Spinal cord (tissue), 10 donors: ENCODE data around the gene CAMK2G. TPM values are rescaled to one million over a fixed set of nuclear protein-coding genes. Genes with fewer than 3 reads are reported as not detected.

ENCODE experiments used
- DNase-seq, 6 donors: peaks; one replicate each; pipeline versions ENCODE4 v3.0.0 to v3.0.0-alpha.2; 2013 to 2015; ENCODE audit warnings: low spot score in 6 of 6, low read depth in 4 of 6
- H3K27ac ChIP-seq: one replicate; pipeline ENCODE4 v1.5.1; 2013; ENCODE audit warnings: low read depth, low read length, control low read depth
- H3K27me3 ChIP-seq: one replicate; pipeline ENCODE4 v1.6.1; 2013; ENCODE audit warnings: low read length; ENCODE audit not compliant: control insufficient read depth, insufficient read depth
- H3K36me3 ChIP-seq: one replicate; pipeline ENCODE4 v1.6.1; 2013; ENCODE audit warnings: low read length; ENCODE audit not compliant: control insufficient read depth, insufficient read depth
- H3K4me1 ChIP-seq: one replicate; pipeline ENCODE4 v1.6.1; 2013; ENCODE audit warnings: low read length; ENCODE audit not compliant: control insufficient read depth, insufficient read depth
- H3K4me3 ChIP-seq: one replicate; pipeline ENCODE4 v1.5.1; 2013; ENCODE audit warnings: low read depth, low read length, control low read depth
- H3K9me3 ChIP-seq: one replicate; pipeline ENCODE4 v1.6.1; 2013; ENCODE audit warnings: low read length; ENCODE audit not compliant: control insufficient read depth, insufficient read depth
- WGBS: methylation state at CpG from one replicate; pipeline ENCODE4 v1.1.5; 2013; ENCODE audit warnings: missing lambda C conversion rate; ENCODE audit not compliant: insufficient coverage; 5-methylcytosine and 5-hydroxymethylcytosine counted together
- polyA plus RNA-seq, 2 donors: library from polyadenylated mRNA; unstranded; fragments of 120-200 nt; gene quantifications; one replicate each; pipeline ENCODE4 v1.2.1, GENCODE V29; 2013; ENCODE audit not compliant: insufficient read length in 2 of 2
- total RNA-seq, 2 donors: library from RNA; depleted of rRNA in 1 of 2; stranded (reverse); fragments of 120-200 nt in 1 of 2; fragments of >200 nt in 1 of 2; gene quantifications; one replicate each; pipeline versions ENCODE4 v1.2.3 to v1.2.4, GENCODE V29; 2013 to 2014
- donor health status: healthy.

Gene CAMK2G
- total and polyA plus RNA-seq, 4 donors: 49.8 to 147 (median 113) TPM

- Histone ChIP-seq H3K4me3 (peak within 1 kb of the TSS; percentile 85), H3K4me1 (peaks cover 34% of the 10 kb centered on the region), H3K36me3 (peaks cover 22% of the 10 kb centered on the region), H3K27me3 (no peaks in the 10 kb centered on the region), H3K27ac (peak within 1 kb of the TSS; percentile 77), H3K9me3 (no peaks in the 10 kb centered on the region)
- DNase-seq: peak; percentile 93 to 99 (median 96)
- WGBS: 0% methylated on average over 30 of the region's 36 CpGs
Observed at GRCh38 chr10:73785211-73785720, 89.1 kb downstream of the CAMK2G start, which contains the start of gene ZSWIM8. Gene ZSWIM8, plus strand, starts transcription at chr10:73785606. Its CDS starts 273 bp downstream, at chr10:73785879.

DNA sequence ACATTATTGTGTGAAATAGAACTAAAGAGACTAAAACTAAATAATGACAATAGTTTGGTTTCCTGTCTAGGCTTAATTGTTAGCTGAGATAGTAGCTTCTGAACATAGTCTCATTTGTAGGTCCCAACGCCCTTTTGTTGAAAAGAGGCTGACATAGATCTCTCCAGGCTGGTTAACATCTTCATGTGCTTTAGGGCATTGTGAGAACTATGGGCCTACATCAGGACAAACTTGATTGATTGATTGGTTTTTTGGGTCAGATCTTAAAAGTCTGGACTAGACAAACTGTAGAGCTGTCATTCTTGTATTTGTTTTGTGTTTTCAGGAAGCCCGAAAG lies 91.6 kb downstream of the CAMK2G start:
- no peaks in the 10 kb centered on the region for H3K27me3 ChIP-seq
- H3K36me3 ChIP-seq: peaks cover 23% of the 10 kb centered on the region
- H3K4me1 ChIP-seq: peaks cover 30% of the 10 kb centered on the region
- peak overlapping the region; percentile 96 for H3K4me3 ChIP-seq
- no peaks in the 10 kb centered on the region for H3K9me3 ChIP-seq
- H3K27ac ChIP-seq: peak overlapping the region; percentile 95
- DNase-seq: no peak
- 8% methylated on average over 1 of the region's 2 CpGs for WGBS

GRCh38 chr10:73781879-73782748 lies 92.2 kb downstream of the CAMK2G start, which contains the start of gene CHCHD1:
Gene CHCHD1, plus strand, starts transcription at chr10:73782048. Its CDS starts 28 bp downstream, at chr10:73782076.
- WGBS: 0% methylated on average over 55 of the region's 57 CpGs

GRCh38 chr10:73781548-73781878 lies 92.8 kb downstream of the CAMK2G start:
- Histone ChIP-seq H3K27me3 (no peaks in the 10 kb centered on the region), H3K27ac (peak overlapping the region; percentile 95), H3K36me3 (peaks cover 31% of the 10 kb centered on the region), H3K9me3 (no peaks in the 10 kb centered on the region), H3K4me1 (peaks cover 19% of the 10 kb centered on the region), H3K4me3 (peak overlapping the region; percentile 96)
- WGBS: 4% methylated on average over 11 of the region's 14 CpGs
- no peak for DNase-seq

More at GRCh38 chr10:73781879-73782748, 92.2 kb downstream of the CAMK2G start, which contains the start of gene CHCHD1:
- no peaks in the 10 kb centered on the region for H3K27me3 ChIP-seq
- peak; percentile 77 to 97 (median 86) for DNase-seq
- peak within 1 kb of the TSS; percentile 95 for H3K27ac ChIP-seq
- peak within 1 kb of the TSS; percentile 96 for H3K4me3 ChIP-seq
- peaks cover 25% of the 10 kb centered on the region for H3K4me1 ChIP-seq
- H3K9me3 ChIP-seq: no peaks in the 10 kb centered on the region
- H3K36me3 ChIP-seq: peaks cover 27% of the 10 kb centered on the region

DNA sequence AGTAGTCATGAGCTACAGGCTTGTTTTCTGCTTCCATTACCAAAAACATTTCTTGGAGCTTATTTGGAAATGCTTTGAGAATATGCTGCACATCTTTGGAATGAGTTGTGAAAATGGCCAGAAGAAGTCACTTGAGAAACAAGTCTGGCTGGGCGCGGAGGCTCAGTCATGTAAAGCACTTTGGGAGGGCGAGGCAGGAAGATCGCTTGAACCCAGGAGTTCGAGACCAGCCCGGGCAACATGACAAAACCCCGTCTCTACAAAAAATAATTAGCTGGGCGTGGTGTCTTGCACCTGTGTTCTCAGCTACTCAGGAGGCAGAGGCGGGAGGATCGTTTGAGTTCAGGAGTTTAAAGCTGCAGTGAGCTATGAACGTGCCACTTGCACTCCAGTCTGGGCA lies 93.4 kb downstream of the CAMK2G start:
- Histone ChIP-seq H3K27ac (no peak overlapping the region), H3K27me3 (no peaks in the 10 kb centered on the region), H3K9me3 (no peaks in the 10 kb centered on the region), H3K4me1 (peaks cover 14% of the 10 kb centered on the region), H3K36me3 (peaks cover 33% of the 10 kb centered on the region), H3K4me3 (peak overlapping the region; percentile 96)
- no peak for DNase-seq
- WGBS: 42% methylated on average over 8 of the region's 11 CpGs

DNA sequence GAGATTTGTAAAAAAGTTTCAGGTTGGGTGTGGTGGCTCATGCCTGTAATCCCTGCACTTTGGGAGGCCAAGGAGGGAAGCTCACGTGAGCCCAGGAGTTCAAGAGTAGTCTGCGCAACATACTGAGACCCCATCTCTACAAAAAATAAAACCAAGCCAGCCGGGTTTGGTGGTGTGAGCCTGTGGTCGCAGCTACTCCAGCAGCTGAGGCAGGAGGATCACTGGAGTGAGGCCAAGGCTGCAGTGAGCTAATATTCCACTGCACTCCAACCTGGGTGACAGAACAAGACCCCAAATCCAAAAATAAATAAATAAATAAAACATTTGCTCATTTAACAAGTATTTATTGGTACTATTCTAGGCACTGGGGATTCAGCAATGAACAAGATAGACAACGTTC lies 94.1 kb downstream of the CAMK2G start:
- H3K27me3 ChIP-seq: no peaks in the 10 kb centered on the region
- no CpG with 5 or more reads among the region's 5 CpGs for WGBS
- DNase-seq: no peak
- H3K4me3 ChIP-seq: no peak overlapping the region
- no peak overlapping the region for H3K27ac ChIP-seq
- no peaks in the 10 kb centered on the region for H3K9me3 ChIP-seq
- H3K4me1 ChIP-seq: peaks cover 12% of the 10 kb centered on the region
- peaks cover 33% of the 10 kb centered on the region for H3K36me3 ChIP-seq

DNA sequence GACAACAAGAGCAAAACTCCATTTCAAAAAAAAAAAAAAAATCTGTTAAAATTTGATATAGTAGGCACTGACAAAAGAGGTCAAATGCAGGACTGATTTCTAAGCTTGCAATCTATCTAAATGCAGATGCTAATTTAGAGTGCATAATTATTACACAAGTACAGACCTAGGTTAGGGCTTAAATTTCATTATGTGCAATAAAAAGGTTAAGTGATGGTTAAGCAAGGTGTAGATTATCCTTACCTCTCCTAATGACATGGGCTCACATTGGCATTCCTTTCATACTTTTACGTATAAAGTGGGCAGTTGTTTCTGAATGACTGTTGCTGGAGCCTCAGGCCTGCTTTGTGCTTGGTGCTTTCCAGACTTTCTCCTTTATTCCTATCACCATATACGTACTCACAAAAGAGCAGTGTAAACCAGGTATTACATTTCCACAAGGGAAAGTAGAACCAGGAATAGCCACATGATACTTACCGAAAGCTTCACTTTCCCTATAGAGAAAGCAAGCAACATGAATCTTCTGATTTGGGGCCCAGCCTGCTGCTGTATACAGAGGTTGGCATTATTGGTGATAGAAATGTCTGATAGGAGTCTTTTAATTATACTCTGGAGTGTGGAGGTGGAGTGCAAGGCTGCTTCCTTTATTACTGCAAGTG lies 94.7 kb downstream of the CAMK2G start:
- no peaks in the 10 kb centered on the region for H3K9me3 ChIP-seq
- H3K36me3 ChIP-seq: peaks cover 37% of the 10 kb centered on the region
- no peak overlapping the region for H3K4me3 ChIP-seq
- 80% methylated on average over 1 of the region's 3 CpGs for WGBS
- H3K4me1 ChIP-seq: peaks cover 16% of the 10 kb centered on the region
- H3K27me3 ChIP-seq: no peaks in the 10 kb centered on the region
- no peak overlapping the region for H3K27ac ChIP-seq
- DNase-seq: no peak

DNA sequence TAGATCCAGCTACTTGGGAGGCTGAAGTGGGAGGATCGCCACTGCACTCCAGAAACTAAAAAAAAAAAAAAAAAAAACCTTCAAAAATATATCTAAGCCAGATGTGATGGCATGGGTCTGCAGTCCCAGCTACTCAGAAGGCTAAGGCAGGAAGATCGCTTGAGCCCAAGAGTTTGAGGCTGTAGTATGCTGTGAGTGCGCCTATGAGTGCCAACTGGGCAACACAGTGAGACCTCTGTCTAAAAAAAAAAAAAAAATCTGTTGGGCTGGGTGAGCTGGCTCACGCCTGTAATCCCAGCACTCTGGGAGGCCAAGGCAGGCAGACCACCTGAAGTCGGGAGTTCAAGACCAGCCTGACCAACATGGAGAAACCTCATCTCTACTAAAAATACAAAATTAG lies 95.3 kb downstream of the CAMK2G start:
- 100% methylated on average over 2 of the region's 5 CpGs for WGBS
- H3K4me1 ChIP-seq: peaks cover 19% of the 10 kb centered on the region
- peaks cover 42% of the 10 kb centered on the region for H3K36me3 ChIP-seq

DNA sequence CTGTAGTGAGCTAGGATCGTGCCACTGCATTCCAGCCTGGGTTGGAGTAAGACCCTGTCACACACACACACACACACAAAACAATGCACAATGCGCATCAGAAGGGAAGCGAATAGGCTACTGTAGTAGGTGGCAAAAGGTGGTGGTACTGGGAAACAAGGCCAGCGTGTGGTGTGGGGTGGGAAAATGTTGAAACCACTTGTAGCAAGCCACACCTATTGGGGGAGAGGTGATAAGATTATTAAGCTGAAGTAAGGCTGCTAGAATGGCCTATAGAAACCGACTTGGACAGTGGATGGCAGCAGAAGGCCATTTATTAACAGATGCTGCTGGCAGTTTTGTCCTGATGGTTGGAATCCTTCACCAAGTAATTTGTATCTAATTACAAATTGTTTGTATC lies 99.7 kb downstream of the CAMK2G start:
- Histone ChIP-seq H3K27me3 (no peaks in the 10 kb centered on the region), H3K27ac (no peak overlapping the region), H3K4me1 (peaks cover 25% of the 10 kb centered on the region), H3K9me3 (no peaks in the 10 kb centered on the region), H3K36me3 (peaks cover 60% of the 10 kb centered on the region), H3K4me3 (peak overlapping the region; percentile 80)
- DNase-seq: no peak
- WGBS: 63% methylated on average over 1 of the region's 5 CpGs

More for the DNA sequence above, 95.3 kb downstream of the CAMK2G start:
- no peaks in the 10 kb centered on the region for H3K27me3 ChIP-seq
- H3K27ac ChIP-seq: no peak overlapping the region
- no peaks in the 10 kb centered on the region for H3K9me3 ChIP-seq
- H3K4me3 ChIP-seq: no peak overlapping the region
- no peak for DNase-seq
